Duodenal mucosa (tissue), 2 donors: ENCODE measurements around the gene DCDC2C.

Experiments
- H3K27ac ChIP-seq: one replicate; pipeline ENCODE4 v1.7.0; 2013; ENCODE audit warnings: low read depth, low read length
- H3K27me3 ChIP-seq, 2 donors: one replicate each; pipeline ENCODE4 v1.7.0; 2013; ENCODE audit warnings: low read length in 2 of 2, control low read depth in 1 of 2; ENCODE audit not compliant: insufficient read depth in 2 of 2, control insufficient read depth in 1 of 2
- H3K36me3 ChIP-seq, 2 donors: one replicate each; pipeline ENCODE4 v1.7.0; 2013; ENCODE audit warnings: low read length in 2 of 2, control low read depth in 1 of 2; ENCODE audit not compliant: insufficient read depth in 2 of 2, control insufficient read depth in 1 of 2
- H3K4me1 ChIP-seq, 2 donors: one replicate each; pipeline ENCODE4 v1.7.0; 2013; ENCODE audit warnings: low read length in 2 of 2, control low read depth in 1 of 2; ENCODE audit not compliant: insufficient read depth in 2 of 2, control insufficient read depth in 1 of 2
- H3K4me3 ChIP-seq, 2 donors: one replicate each; pipeline ENCODE4 v1.7.0; 2013; ENCODE audit warnings: low read length in 2 of 2, low read depth in 1 of 2
- H3K9ac ChIP-seq, 2 donors: one replicate each; pipeline ENCODE4 v1.7.0; 2013; ENCODE audit warnings: low read length in 2 of 2, low read depth in 1 of 2
- H3K9me3 ChIP-seq, 2 donors: one replicate each; pipeline ENCODE4 v1.7.0; 2013; ENCODE audit warnings: low read length in 2 of 2, control low read depth in 1 of 2; ENCODE audit not compliant: control insufficient read depth in 1 of 2

The DCDC2C gene

GRCh38 chr2:3753561-3753960 is 50.2 kb downstream of the DCDC2C start:
- no peaks in the 10 kb centered on the region for H3K27me3 ChIP-seq
- H3K27ac ChIP-seq, result no peak overlapping the region
- H3K9me3 ChIP-seq, result peaks cover 9% of the 10 kb centered on the region in 2 donors
- no peaks in the 10 kb centered on the region for H3K36me3 ChIP-seq
- H3K4me1 ChIP-seq, result no peaks in the 10 kb centered on the region
- no peak overlapping the region for H3K9ac ChIP-seq
- H3K4me3 ChIP-seq, result no peak overlapping the region

- no peaks in the 10 kb centered on the region for H3K36me3 ChIP-seq
- no peaks in the 10 kb centered on the region for H3K4me1 ChIP-seq
- H3K27me3 ChIP-seq, result peaks cover 0 to under 1% of the 10 kb centered on the region in 2 donors
- no peak overlapping the region for H3K4me3 ChIP-seq
- H3K27ac ChIP-seq, result no peak overlapping the region
- H3K9ac ChIP-seq, result no peak overlapping the region
- H3K9me3 ChIP-seq, result peaks cover 9% of the 10 kb centered on the region in 2 donors
Observed at GRCh38 chr2:3754280-3754679, 50.9 kb downstream of the DCDC2C start.

DNA sequence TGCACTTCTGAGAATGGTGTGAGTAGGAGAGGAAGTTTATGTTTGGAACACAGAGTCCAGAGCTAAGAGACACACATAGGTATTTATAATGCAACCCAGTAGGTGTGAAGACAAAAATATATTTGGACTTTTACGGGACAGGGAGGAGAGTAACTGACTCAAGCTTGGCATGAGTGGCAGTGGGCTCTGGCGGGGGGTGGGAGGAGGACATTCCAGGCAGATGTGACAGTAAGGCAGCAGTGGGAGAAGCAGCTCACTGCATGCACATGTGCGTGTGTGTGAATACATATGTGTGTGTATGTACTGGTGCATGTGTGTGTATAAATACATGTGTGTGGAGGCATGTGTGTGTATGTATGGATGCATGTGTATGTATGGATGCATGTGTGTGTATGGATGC is 51.4 kb downstream of the DCDC2C start:
- Histone ChIP-seq H3K4me3 (no peak overlapping the region), H3K9ac (no peak overlapping the region), H3K27ac (no peak overlapping the region), H3K9me3 (peaks cover 9% of the 10 kb centered on the region in 2 donors), H3K36me3 (no peaks in the 10 kb centered on the region), H3K27me3 (peaks cover 0 to 2% of the 10 kb centered on the region in 2 donors), H3K4me1 (no peaks in the 10 kb centered on the region)

- H3K36me3 ChIP-seq, result no peaks in the 10 kb centered on the region
- H3K27ac ChIP-seq, result no peak overlapping the region
- peaks cover 0 to 2% of the 10 kb centered on the region in 2 donors for H3K27me3 ChIP-seq
- H3K9me3 ChIP-seq, result peaks cover 9% of the 10 kb centered on the region in 2 donors
- no peaks in the 10 kb centered on the region for H3K4me1 ChIP-seq
- no peak overlapping the region for H3K4me3 ChIP-seq
- H3K9ac ChIP-seq, result no peak overlapping the region
Observed at GRCh38 chr2:3755277-3755676, 51.9 kb downstream of the DCDC2C start.

DNA sequence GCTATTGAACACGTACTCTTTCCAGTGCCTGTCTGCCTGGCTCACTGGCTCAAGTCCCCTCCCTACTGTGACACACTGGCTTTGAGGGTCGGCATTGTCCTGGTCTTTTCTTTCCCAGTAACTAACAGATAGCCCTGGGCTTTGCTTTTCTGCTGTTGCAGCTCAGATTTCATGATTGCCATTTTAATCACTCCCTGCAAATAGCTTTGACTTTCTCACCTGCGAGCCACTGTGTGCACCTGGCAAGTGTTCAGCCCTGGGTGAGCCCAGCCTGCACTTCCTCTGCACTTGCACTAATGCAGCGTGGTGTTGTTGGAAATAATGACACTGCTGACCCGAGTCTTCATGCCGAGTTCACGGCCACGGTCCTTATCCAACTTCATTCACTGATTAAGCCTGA is 52.9 kb downstream of the DCDC2C start:
- Histone ChIP-seq H3K9me3 (peaks cover 9% of the 10 kb centered on the region in 2 donors), H3K27me3 (peaks cover 0 to 2% of the 10 kb centered on the region in 2 donors), H3K36me3 (no peaks in the 10 kb centered on the region), H3K27ac (no peak overlapping the region), H3K4me1 (no peaks in the 10 kb centered on the region), H3K9ac (no peak overlapping the region), H3K4me3 (no peak overlapping the region)

DNA sequence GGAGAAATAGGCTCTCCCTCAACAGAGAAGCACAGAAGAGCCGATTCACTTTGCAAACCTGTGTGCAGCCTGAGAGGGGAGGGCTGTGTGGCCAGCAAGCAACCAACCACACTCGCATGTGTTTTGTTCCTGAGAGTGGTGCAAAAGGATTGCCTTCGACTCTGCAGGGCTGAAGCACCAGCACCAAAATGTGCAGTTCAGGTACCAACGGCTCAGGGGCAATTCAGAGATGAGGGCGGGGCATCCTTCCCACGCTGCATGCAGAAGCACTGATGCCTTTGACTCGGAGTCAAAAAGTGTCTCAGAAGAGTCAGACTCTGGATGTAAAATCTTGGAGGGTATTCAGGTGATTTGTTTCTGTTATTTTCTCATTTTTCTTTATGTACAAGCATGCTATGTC is 55.5 kb downstream of the DCDC2C start:
- Histone ChIP-seq H3K9me3 (peaks cover 9% of the 10 kb centered on the region in 2 donors), H3K4me1 (no peaks in the 10 kb centered on the region), H3K27me3 (peaks cover 0 to 2% of the 10 kb centered on the region in 2 donors), H3K36me3 (no peaks in the 10 kb centered on the region), H3K27ac (no peak overlapping the region), H3K9ac (no peak overlapping the region), H3K4me3 (no peak overlapping the region)

DNA sequence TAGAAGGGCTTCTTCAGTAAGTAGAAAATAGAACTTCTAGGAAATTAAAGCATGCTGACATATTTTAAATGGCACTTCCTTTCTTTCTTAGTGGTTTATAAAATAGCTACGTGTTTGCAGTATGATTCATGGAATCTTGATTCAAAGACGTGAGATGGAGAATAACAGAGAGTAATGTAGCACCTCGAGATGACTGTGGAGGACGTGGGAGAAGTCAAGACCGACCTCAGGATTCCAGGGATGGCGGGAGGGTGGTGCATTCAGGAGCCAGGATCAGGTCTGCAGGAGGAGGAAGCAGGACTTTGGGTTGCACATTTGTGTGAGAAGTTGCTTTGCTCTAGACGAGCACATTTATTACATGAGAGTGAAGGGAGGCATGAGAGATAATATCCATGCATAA is 56.0 kb downstream of the DCDC2C start:
- Histone ChIP-seq H3K9me3 (peaks cover 9% of the 10 kb centered on the region in 2 donors), H3K4me1 (no peaks in the 10 kb centered on the region), H3K36me3 (no peaks in the 10 kb centered on the region), H3K27me3 (peaks cover 0 to 2% of the 10 kb centered on the region in 2 donors), H3K27ac (no peak overlapping the region), H3K9ac (no peak overlapping the region), H3K4me3 (no peak overlapping the region)

DNA sequence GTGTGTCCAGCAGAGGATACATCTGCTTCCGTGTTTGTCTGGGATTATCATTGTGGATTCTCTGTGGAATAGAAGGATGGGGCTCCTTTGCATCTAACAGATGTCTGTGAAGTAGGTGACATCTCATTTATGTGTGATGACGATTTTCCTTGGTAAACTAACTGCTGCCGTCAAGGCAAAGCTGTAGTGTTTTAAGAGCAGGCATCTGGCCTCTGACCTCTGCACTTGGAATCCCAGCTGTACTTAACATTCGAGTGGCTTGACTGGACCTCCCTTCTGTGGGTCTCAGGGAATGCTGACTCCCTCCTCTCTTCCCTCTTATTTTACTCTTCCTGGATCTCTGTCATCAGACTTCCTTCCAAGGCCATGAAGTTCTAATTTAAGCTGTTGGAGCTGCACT is 56.4 kb downstream of the DCDC2C start:
- peaks cover 8 to 9% of the 10 kb centered on the region in 2 donors for H3K9me3 ChIP-seq
- H3K27ac ChIP-seq, result no peak overlapping the region
- no peaks in the 10 kb centered on the region for H3K36me3 ChIP-seq
- H3K4me3 ChIP-seq, result no peak overlapping the region
- H3K9ac ChIP-seq, result no peak overlapping the region
- H3K4me1 ChIP-seq, result no peaks in the 10 kb centered on the region
- H3K27me3 ChIP-seq, result peaks cover 0 to 2% of the 10 kb centered on the region in 2 donors

- H3K36me3 ChIP-seq, result no peaks in the 10 kb centered on the region
- no peaks in the 10 kb centered on the region for H3K4me1 ChIP-seq
- H3K4me3 ChIP-seq, result no peak overlapping the region
- no peak overlapping the region for H3K9ac ChIP-seq
- no peak overlapping the region for H3K27ac ChIP-seq
- peaks cover 0 to 2% of the 10 kb centered on the region in 2 donors for H3K27me3 ChIP-seq
- H3K9me3 ChIP-seq, result no peaks in the 10 kb centered on the region
Observed at GRCh38 chr2:3761272-3761671, 57.9 kb downstream of the DCDC2C start.

GRCh38 chr2:3762771-3763447 is 59.5 kb downstream of the DCDC2C start:
- Histone ChIP-seq H3K27me3 (peaks cover 0 to 2% of the 10 kb centered on the region in 2 donors), H3K9ac (no peak overlapping the region), H3K36me3 (no peaks in the 10 kb centered on the region), H3K4me3 (no peak overlapping the region), H3K27ac (no peak overlapping the region), H3K9me3 (no peaks in the 10 kb centered on the region), H3K4me1 (no peaks in the 10 kb centered on the region)
